ENCODE measurements around the gene FANCC. TPM values are rescaled to one million over a fixed set of nuclear protein-coding genes. Genes with fewer than 3 reads are reported as not detected.

Gene FANCC
- total and polyA plus RNA-seq, 2 of the 8 experiments (the other 6 are each of a cell fraction or from before 2014, with no cell fraction given), result 7.8 to 15.2 TPM

DNA sequence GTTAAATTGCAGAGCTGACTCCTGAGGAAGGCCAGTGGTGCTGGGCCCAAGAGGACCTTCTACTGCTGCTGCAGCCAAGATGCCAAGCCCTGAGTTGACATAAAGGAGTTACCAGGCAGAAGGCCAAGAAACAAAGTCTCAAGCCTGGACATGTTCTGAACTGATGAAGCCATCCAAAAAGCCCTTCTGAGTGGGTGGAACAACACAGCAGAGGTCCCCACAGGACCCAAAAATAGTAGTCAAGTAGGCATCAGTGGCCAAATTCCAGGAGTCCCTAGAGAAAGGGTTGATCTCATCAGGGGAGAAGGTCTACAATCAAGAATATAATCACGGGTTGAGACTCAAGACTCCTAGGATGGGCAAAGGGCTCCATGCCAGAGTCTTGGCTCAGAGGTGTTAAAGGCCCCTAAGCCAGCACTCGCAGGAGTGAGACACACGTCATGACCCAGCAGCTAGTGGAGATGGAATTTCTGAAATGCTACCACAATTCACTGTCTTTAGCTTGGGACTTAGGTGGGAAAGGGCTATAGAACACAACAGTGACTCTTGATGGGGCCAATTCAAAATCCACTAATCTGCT is 119.7 kb downstream of the FANCC start:
- no peak for DNase-seq (ENCODE audit: low read depth in 1 of 2, low spot score in 2 of 2)
- H2AFZ ChIP-seq (ENCODE audit: low read length), result no peak overlapping the region
- no peaks in the 10 kb centered on the region for H3K23me2 ChIP-seq (ENCODE audit: low read depth, low read length)
- H3K18ac ChIP-seq (ENCODE audit: extremely low read depth, low read length), result no peak overlapping the region
- no peak overlapping the region for H2BK15ac ChIP-seq (ENCODE audit: low read length)
- TF ChIP-seq SUZ12 (IDR thresholded peaks at IDR 0.05; ENCODE audit: low read length) (no peak), POLR2A (IDR thresholded peaks at IDR 0.05; ENCODE audit: control extremely low read depth in 1 of 2, low read depth in 2 of 2, low read length in 2 of 2) (no peak), HDAC6 (IDR thresholded peaks at IDR 0.05; ENCODE audit: low read depth, low read length) (no peak), RXRA (IDR thresholded peaks at IDR 0.05; ENCODE audit: insufficient read depth, low read depth, low read length) (no peak), CHD1 (IDR thresholded peaks at IDR 0.05; ENCODE audit: low read depth, low read length) (no peak), CTBP2 (IDR thresholded peaks at IDR 0.05; ENCODE audit: borderline replicate concordance, insufficient read depth, insufficient read length, low read length) (no peak), ZNF274 (IDR thresholded peaks at IDR 0.05; ENCODE audit: borderline replicate concordance, extremely low read depth, low read length) (no peak), SP1 (IDR thresholded peaks at IDR 0.05; ENCODE audit: low read depth, low read length) (no peak), TBP (IDR thresholded peaks at IDR 0.05; ENCODE audit: low read depth, low read length) (no peak), JUND (IDR thresholded peaks at IDR 0.05; ENCODE audit: low read length) (no peak), RNF2 (IDR thresholded peaks at IDR 0.05; ENCODE audit: borderline replicate concordance, low read depth, low read length, missing control alignments, poor library complexity, severe bottlenecking) (no peak)
- TF ChIP-seq, protein P1, sequence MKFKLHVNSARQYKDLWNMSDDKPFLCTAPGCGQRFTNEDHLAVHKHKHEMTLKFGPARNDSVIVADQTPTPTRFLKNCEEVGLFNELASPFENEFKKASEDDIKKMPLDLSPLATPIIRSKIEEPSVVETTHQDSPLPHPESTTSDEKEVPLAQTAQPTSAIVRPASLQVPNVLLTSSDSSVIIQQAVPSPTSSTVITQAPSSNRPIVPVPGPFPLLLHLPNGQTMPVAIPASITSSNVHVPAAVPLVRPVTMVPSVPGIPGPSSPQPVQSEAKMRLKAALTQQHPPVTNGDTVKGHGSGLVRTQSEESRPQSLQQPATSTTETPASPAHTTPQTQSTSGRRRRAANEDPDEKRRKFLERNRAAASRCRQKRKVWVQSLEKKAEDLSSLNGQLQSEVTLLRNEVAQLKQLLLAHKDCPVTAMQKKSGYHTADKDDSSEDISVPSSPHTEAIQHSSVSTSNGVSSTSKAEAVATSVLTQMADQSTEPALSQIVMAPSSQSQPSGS (IDR thresholded peaks at IDR 0.05; ENCODE audit: low read length), result no peak
- ChIA-PET POLR2A (ENCODE audit: partially characterized antibody) (no interaction called here), CTCF (ENCODE audit: partially characterized antibody) (interaction anchor here (0.7 to 1.6 kb wide), 3 partner anchors 15 to 144 kb away, joined by 3 to 5 read pairs (median 3); no protein-coding TSS in a partner anchor)
- 0 out of 7 replicates have a peak, but pooled peaks cover 0 to 2% (median 0%) of the 10 kb centered on the region in 4 experiments for H3K4me1 ChIP-seq (replicated peaks in 1 of 4; ENCODE audit: control insufficient read depth in 3 of 4, insufficient read depth in 4 of 4, low read length in 3 of 4)
- no peak overlapping the region for H2BK20ac ChIP-seq (ENCODE audit: low read length)
- H4K8ac ChIP-seq (ENCODE audit: extremely low read depth, insufficient read depth, low read length), result no peak overlapping the region
- 89% methylated on average over 3 of the region's 3 CpGs; no CpG with 5 or more reads in 1 of the 2 experiments for WGBS, 2 experiments (ENCODE audit: extremely low coverage in 1 of 2, insufficient coverage in 1 of 2, insufficient read length in 1 of 2, insufficient replicate concordance in 2 of 2, low coverage in 1 of 2, low lambda C conversion rate in 2 of 2, missing lambda C conversion rate in 1 of 2)
- no peak overlapping the region for H3K27ac ChIP-seq (ENCODE audit: low read depth, low read length)
- H2AK5ac ChIP-seq (ENCODE audit: low read depth, low read length), result no peak overlapping the region
- no peak overlapping the region for H2BK120ac ChIP-seq (replicated peaks; ENCODE audit: low read depth, low read length)
- no peaks in the 10 kb centered on the region for H3K9me3 ChIP-seq (ENCODE audit: insufficient read depth in 2 of 2, low read depth in 1 of 2, low read length in 1 of 2)
- no peaks in the 10 kb centered on the region for H3K79me1 ChIP-seq (ENCODE audit: low read depth, low read length)
- H3K79me2 ChIP-seq (ENCODE audit: control insufficient read depth in 1 of 2, insufficient read depth in 2 of 2, low read length in 2 of 2), result no peaks in the 10 kb centered on the region
- no peaks in the 10 kb centered on the region for H3K36me3 ChIP-seq (ENCODE audit: control insufficient read depth in 2 of 4, insufficient read depth in 4 of 4, low read length in 3 of 4)
- no peak overlapping the region for H3K56ac ChIP-seq (replicated peaks; ENCODE audit: insufficient read length, low read depth, low read length)
- H3K23ac ChIP-seq (ENCODE audit: insufficient read length), result no peak overlapping the region
- H4K20me1 ChIP-seq (replicated peaks in 1 of 2; ENCODE audit: control insufficient read depth in 1 of 2, insufficient read depth in 2 of 2, low read length in 2 of 2), result no peaks in the 10 kb centered on the region
- no peak overlapping the region for H3K9ac ChIP-seq (replicated peaks in 1 of 4; ENCODE audit: extremely low read depth in 1 of 4, low read depth in 3 of 4, low read length in 3 of 4)
- no peak overlapping the region for H3K4me3 ChIP-seq (ENCODE audit: extremely low read depth in 1 of 4, insufficient read depth in 2 of 4, low read depth in 3 of 4, low read length in 4 of 4)
- no peaks in the 10 kb centered on the region for H3K27me3 ChIP-seq (replicated peaks in 1 of 4; ENCODE audit: control insufficient read depth in 3 of 4, extremely low read depth in 1 of 4, insufficient read depth in 3 of 4, low read length in 3 of 4)
- no peak overlapping the region for H4K91ac ChIP-seq (replicated peaks; ENCODE audit: insufficient read length, low read length)
- no peak overlapping the region for H2BK12ac ChIP-seq (ENCODE audit: low read depth, low read length)
- no peak overlapping the region for H3K4me2 ChIP-seq (ENCODE audit: insufficient read depth in 1 of 2, low read depth in 2 of 2, low read length in 2 of 2)
- no peak overlapping the region for H3K4ac ChIP-seq (replicated peaks; ENCODE audit: insufficient read length, low read depth, low read length)
- no peak for FAIRE-seq
- H2BK5ac ChIP-seq (ENCODE audit: low read depth, low read length), result no peak overlapping the region; the same call in 1 of the 2 replicates
- H3K14ac ChIP-seq (ENCODE audit: insufficient read length), result no peak overlapping the region
- H4K5ac ChIP-seq (ENCODE audit: insufficient read length, low read depth, low read length), result no peak overlapping the region
